ENCODE measurements around the gene CLK4. TPM values are rescaled to one million over a fixed set of nuclear protein-coding genes. Genes with fewer than 3 reads are reported as not detected.

CLK4 gene
- polyA plus RNA-seq, 4 donors, result 8.2 to 41.3 (median 21.5) TPM

DNA sequence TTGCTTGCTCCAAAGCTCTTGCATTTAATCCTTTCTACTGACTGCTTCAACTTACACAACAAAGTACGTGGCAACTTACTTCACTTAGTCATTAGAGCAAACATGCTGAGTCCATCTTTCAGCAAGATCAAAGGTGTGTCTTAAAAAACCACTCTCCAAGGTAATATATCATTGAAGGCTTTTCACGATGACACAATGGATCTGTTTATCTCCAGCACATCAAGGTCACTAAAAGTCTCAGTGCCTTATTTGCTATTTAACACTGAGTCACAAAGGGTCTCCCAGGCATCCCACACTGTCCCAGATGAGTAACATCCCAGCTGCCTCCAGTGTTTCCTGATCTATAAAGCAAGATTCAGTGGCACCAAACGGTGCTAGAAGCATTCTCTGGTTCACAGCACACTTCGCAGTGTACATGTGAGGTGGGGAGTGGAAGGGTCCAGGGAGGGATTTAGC lies 3.7 kb upstream of the CLK4 start:
- no peaks in the 10 kb centered on the region for H3K9me3 ChIP-seq (ENCODE audit: control insufficient read depth in 2 of 2, insufficient read depth in 1 of 2, low read depth in 1 of 2, low read length in 1 of 2)
- H3K27me3 ChIP-seq (ENCODE audit: control insufficient read depth in 3 of 3, insufficient read depth in 3 of 3, low read length in 3 of 3), result peaks cover 0 to 3% (median 0%) of the 10 kb centered on the region in 3 donors
- FAIRE-seq (no peak), DNase-seq (peak; percentile 7 to 31)
- H3K4me1 ChIP-seq (ENCODE audit: control insufficient read depth in 3 of 3, insufficient read depth in 2 of 3, low read depth in 1 of 3, low read length in 2 of 3), result no peaks in the 10 kb centered on the region
- no peak overlapping the region for H3K4me3 ChIP-seq (ENCODE audit: low read depth in 1 of 3, low read length in 3 of 3)
- WGBS, 3 donors, result 31 to 37% (median 35%) methylated on average over 4 of the region's 4 CpGs
- H3K36me3 ChIP-seq (ENCODE audit: control insufficient read depth in 3 of 3, insufficient read depth in 2 of 3, low read depth in 1 of 3, low read length in 3 of 3), result no peaks in the 10 kb centered on the region
- H3K27ac ChIP-seq (ENCODE audit: low read depth in 1 of 3, low read length in 2 of 3), result no peak overlapping the region

DNA sequence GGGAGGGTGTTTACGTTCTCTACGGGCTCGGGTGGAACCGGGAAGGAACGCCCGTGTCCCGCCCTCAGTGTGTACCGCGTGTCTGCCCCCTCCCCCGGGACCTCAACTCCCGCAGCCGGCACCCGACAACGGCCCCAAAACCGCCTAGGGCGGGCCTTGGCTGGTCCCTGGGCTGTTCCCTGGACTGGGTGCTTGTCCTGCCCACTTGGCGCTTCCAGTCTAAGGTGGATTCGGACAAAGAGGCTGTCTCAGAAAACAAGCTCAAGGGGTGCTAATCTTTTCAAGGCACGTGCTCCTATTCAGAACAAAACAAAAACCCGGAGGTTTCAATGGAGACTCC lies 379 bp upstream of the CLK4 start:
- 1 to 8% (median 5%) methylated on average over 9 to 20 of the region's 20 CpGs for WGBS, 3 donors
- DNase-seq (no peak), FAIRE-seq (no peak)
- peak overlapping the region; percentile 87 to 96 (median 92) for H3K4me3 ChIP-seq (ENCODE audit: low read depth in 1 of 3, low read length in 3 of 3)
- H3K27ac ChIP-seq (ENCODE audit: low read depth in 1 of 3, low read length in 2 of 3), result peak overlapping the region in 2 of 3 donors; percentile 52 to 87
- H3K27me3 ChIP-seq (ENCODE audit: control insufficient read depth in 3 of 3, insufficient read depth in 3 of 3, low read length in 3 of 3), result peaks cover 0 to under 1% (median 0%) of the 10 kb centered on the region in 3 donors
- peaks cover 4 to 6% (median 6%) of the 10 kb centered on the region in 3 donors for H3K4me1 ChIP-seq (ENCODE audit: control insufficient read depth in 3 of 3, insufficient read depth in 2 of 3, low read depth in 1 of 3, low read length in 2 of 3)
- peaks cover 0 to 3% (median 2%) of the 10 kb centered on the region in 3 donors for H3K36me3 ChIP-seq (ENCODE audit: control insufficient read depth in 3 of 3, insufficient read depth in 2 of 3, low read depth in 1 of 3, low read length in 3 of 3)
- no peaks in the 10 kb centered on the region for H3K9me3 ChIP-seq (ENCODE audit: control insufficient read depth in 2 of 2, insufficient read depth in 1 of 2, low read depth in 1 of 2, low read length in 1 of 2)

DNA sequence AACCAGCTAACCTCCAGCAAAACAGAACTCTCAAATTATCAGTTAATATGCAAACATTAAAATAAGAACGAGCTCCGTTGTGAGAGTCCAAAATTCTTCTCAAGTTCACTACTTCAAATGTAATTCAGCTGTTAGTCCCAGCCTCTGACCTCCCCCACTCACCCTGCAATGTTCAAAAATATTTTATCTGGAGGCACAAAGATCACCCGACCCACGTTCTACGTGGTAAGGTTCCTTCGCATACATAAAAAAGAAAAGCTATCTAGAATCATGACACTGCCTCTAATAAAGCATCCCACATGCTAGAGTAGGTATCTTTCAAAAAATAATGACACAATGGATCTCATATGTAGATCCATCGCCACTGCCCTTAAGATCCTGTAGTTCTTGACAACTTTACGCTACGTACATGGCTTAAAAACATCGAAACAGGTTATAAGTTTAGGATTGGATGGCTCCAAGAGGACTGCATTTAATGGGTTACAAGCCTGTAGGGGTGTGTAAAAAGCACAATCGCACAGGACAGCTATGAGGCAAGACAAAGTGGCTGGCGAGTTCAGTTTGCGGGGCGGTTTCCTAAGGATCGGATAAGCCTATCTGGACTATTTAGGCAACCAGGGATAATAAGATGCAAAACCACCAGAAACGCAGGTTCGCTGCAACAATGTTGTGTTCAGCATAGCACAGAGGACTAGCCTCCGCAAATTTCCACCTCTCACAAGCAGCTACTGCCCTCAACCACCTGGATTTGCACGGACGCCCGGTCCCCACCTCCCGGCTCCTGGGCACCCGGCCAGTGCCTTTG lies 969 bp downstream of the CLK4 start:
- Histone ChIP-seq H3K36me3 (ENCODE audit: control insufficient read depth in 3 of 3, insufficient read depth in 2 of 3, low read depth in 1 of 3, low read length in 3 of 3) (peaks cover 0 to 7% (median 2%) of the 10 kb centered on the region in 3 donors), H3K9me3 (ENCODE audit: control insufficient read depth in 2 of 2, insufficient read depth in 1 of 2, low read depth in 1 of 2, low read length in 1 of 2) (no peaks in the 10 kb centered on the region), H3K27ac (ENCODE audit: low read depth in 1 of 3, low read length in 2 of 3) (peak overlapping the region; percentile 93 to 99 (median 98)), H3K4me1 (ENCODE audit: control insufficient read depth in 3 of 3, insufficient read depth in 2 of 3, low read depth in 1 of 3, low read length in 2 of 3) (peaks cover 4 to 6% (median 6%) of the 10 kb centered on the region in 3 donors), H3K27me3 (ENCODE audit: control insufficient read depth in 3 of 3, insufficient read depth in 3 of 3, low read length in 3 of 3) (no peaks in the 10 kb centered on the region), H3K4me3 (ENCODE audit: low read depth in 1 of 3, low read length in 3 of 3) (peak overlapping the region; percentile 87 to 96 (median 92))
- peak in 1 of 2 donors; percentile 48 for DNase-seq
- no peak for FAIRE-seq
- 0 to 1% (median 0%) methylated on average over 23 of the region's 23 CpGs for WGBS, 3 donors

DNA sequence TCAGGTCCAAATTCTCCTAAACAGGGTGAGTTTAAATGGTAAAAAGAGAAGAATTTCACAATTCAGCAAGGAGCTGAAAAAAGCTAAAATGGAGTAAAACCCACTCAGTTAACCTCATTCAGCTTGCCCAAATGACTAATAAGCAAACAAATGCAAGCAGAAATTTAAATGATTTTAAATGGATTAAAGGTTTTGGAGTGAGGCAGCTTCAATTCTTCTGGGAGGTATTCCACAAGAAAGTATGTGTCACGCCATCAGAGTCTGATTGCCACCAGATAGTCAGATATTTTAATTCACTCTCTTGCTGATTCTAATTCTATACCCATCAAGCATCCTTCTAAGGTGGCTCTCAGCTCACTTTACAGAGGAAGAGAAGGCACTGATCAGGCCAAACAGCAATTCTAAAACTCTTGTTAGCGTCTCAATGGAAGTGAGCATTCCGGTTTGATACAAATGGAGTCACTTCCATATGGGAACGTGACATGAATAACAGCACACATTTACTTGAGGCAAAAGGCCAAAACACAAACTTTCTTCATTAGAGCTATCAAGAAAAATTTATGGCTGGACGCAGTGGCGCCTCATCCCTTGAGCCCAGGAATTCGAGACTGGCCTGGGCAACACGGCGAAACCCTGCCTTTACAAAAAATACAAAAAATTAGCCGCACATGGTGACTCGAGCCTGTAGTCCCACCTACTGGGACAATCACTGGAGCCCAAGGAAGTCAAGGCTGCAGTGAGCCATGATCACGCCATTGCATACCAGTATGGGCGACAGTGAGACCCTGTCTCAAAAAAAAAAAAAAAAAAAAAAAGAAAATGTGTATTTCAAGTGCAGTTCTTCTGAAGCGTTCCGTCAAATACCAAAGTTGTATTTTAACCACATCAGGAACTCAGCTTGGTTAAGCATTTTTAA lies 2.0 kb downstream of the CLK4 start:
- 14 to 21% (median 17%) methylated on average over 15 of the region's 15 CpGs for WGBS, 3 donors
- DNase-seq (peak in 1 of 2 donors; percentile 13), FAIRE-seq (no peak)
- Histone ChIP-seq H3K27ac (ENCODE audit: low read depth in 1 of 3, low read length in 2 of 3) (peak overlapping the region in 1 of 3 donors; percentile 98), H3K9me3 (ENCODE audit: control insufficient read depth in 2 of 2, insufficient read depth in 1 of 2, low read depth in 1 of 2, low read length in 1 of 2) (no peaks in the 10 kb centered on the region), H3K36me3 (ENCODE audit: control insufficient read depth in 3 of 3, insufficient read depth in 2 of 3, low read depth in 1 of 3, low read length in 3 of 3) (peaks cover 0 to 10% (median 2%) of the 10 kb centered on the region in 3 donors), H3K27me3 (ENCODE audit: control insufficient read depth in 3 of 3, insufficient read depth in 3 of 3, low read length in 3 of 3) (no peaks in the 10 kb centered on the region), H3K4me3 (ENCODE audit: low read depth in 1 of 3, low read length in 3 of 3) (peak overlapping the region in 2 of 3 donors; percentile 92 to 96), H3K4me1 (ENCODE audit: control insufficient read depth in 3 of 3, insufficient read depth in 2 of 3, low read depth in 1 of 3, low read length in 2 of 3) (peaks cover 4 to 6% (median 6%) of the 10 kb centered on the region in 3 donors)

DNA sequence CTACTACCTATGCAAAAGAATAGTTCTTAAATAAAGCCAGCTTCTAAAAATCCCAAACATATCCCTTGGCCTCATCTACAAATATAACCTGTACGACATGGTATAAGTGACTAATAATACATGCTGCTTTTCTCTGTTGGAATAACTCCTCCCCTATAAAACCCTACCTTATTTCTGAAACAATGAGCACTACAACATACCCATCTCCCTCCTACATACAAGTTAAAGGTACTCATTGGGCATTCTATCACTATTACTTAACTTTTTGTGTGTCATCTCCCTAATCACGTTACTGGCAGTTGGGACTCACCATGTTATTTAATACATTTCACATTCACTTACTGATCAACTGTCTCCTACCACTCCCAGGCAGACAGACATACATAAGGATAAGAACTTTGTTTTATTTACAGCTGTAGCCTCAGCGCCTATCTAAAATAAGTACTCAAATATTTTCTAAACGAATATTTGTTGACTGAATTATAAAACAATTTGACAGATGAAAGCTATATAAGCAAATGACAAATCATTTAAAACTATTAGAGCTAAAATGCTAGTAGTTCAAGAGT lies 4.1 kb downstream of the CLK4 start:
- H3K36me3 ChIP-seq (ENCODE audit: control insufficient read depth in 3 of 3, insufficient read depth in 2 of 3, low read depth in 1 of 3, low read length in 3 of 3), result peaks cover 3 to 15% (median 4%) of the 10 kb centered on the region in 3 donors
- H3K9me3 ChIP-seq (ENCODE audit: control insufficient read depth in 2 of 2, insufficient read depth in 1 of 2, low read depth in 1 of 2, low read length in 1 of 2), result no peaks in the 10 kb centered on the region
- H3K4me3 ChIP-seq (ENCODE audit: low read depth in 1 of 3, low read length in 3 of 3), result no peak overlapping the region
- H3K27me3 ChIP-seq (ENCODE audit: control insufficient read depth in 3 of 3, insufficient read depth in 3 of 3, low read length in 3 of 3), result no peaks in the 10 kb centered on the region
- WGBS, 3 donors, result 79 to 91% (median 83%) methylated on average over 4 of the region's 4 CpGs
- DNase-seq (no peak), FAIRE-seq (no peak)
- H3K27ac ChIP-seq (ENCODE audit: low read depth in 1 of 3, low read length in 2 of 3), result no peak overlapping the region
- H3K4me1 ChIP-seq (ENCODE audit: control insufficient read depth in 3 of 3, insufficient read depth in 2 of 3, low read depth in 1 of 3, low read length in 2 of 3), result peaks cover 4 to 6% (median 6%) of the 10 kb centered on the region in 3 donors

DNA sequence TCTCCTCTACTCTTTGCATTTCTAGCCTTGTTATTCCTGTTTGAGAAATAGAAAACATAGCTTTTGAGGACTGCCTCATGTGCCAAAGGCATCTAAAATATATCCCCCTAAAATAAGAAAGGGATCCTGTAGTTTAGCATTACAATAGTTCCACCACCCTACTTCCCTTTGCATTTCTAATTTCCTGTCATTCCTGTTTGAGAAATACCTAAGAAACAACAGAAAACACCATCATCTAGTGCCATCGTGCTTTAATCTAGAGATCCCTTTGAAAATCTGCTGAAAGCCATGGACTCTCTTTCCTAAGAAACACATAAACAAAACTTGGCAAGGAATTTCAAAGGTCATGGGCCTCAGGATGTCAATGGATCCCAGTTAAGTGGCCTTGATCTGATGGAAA lies 7.5 kb downstream of the CLK4 start:
- DNase-seq, result no peak
- Histone ChIP-seq H3K4me3 (ENCODE audit: low read depth in 1 of 3, low read length in 3 of 3) (no peak overlapping the region), H3K27me3 (ENCODE audit: control insufficient read depth in 3 of 3, insufficient read depth in 3 of 3, low read length in 3 of 3) (no peaks in the 10 kb centered on the region), H3K4me1 (ENCODE audit: control insufficient read depth in 3 of 3, insufficient read depth in 2 of 3, low read depth in 1 of 3, low read length in 2 of 3) (peaks cover 0 to 1% (median 0%) of the 10 kb centered on the region in 3 donors), H3K9me3 (ENCODE audit: control insufficient read depth in 2 of 2, insufficient read depth in 1 of 2, low read depth in 1 of 2, low read length in 1 of 2) (no peaks in the 10 kb centered on the region), H3K27ac (ENCODE audit: low read depth in 1 of 3, low read length in 2 of 3) (no peak overlapping the region), H3K36me3 (ENCODE audit: control insufficient read depth in 3 of 3, insufficient read depth in 2 of 3, low read depth in 1 of 3, low read length in 3 of 3) (peaks cover 8 to 25% (median 17%) of the 10 kb centered on the region in 3 donors)
- 58 to 85% (median 76%) methylated on average over 1 of the region's 1 CpG for WGBS, 3 donors
- no peak for FAIRE-seq

DNA sequence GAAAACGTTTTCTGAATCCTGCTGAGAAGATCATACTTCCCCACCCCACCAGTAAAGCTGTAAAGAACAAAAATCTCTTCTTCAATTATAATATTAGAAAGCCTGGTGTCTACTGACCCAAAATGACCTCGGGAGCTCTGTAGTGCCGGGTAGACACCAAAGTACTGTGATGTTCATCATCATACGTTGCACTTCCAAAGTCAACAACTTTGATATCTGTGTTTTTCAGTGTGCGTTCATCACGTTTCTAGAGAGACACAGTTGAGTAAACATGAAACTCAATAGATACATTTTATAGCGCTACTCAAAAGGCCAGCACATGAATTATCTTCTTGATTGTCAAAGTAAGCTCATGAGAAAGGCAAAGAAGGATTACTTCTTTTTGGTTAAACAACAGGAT lies 14.6 kb downstream of the CLK4 start:
- H3K36me3 ChIP-seq (ENCODE audit: control insufficient read depth in 3 of 3, insufficient read depth in 2 of 3, low read depth in 1 of 3, low read length in 3 of 3), result peaks cover 13 to 35% (median 28%) of the 10 kb centered on the region in 3 donors
- no peak overlapping the region for H3K4me3 ChIP-seq (ENCODE audit: low read depth in 1 of 3, low read length in 3 of 3)
- no peak for FAIRE-seq
- H3K27ac ChIP-seq (ENCODE audit: low read depth in 1 of 3, low read length in 2 of 3), result no peak overlapping the region
- no peaks in the 10 kb centered on the region for H3K27me3 ChIP-seq (ENCODE audit: control insufficient read depth in 3 of 3, insufficient read depth in 3 of 3, low read length in 3 of 3)
- no peaks in the 10 kb centered on the region for H3K4me1 ChIP-seq (ENCODE audit: control insufficient read depth in 3 of 3, insufficient read depth in 2 of 3, low read depth in 1 of 3, low read length in 2 of 3)
- 80 to 84% (median 84%) methylated on average over 7 of the region's 7 CpGs for WGBS, 3 donors
- no peaks in the 10 kb centered on the region for H3K9me3 ChIP-seq (ENCODE audit: control insufficient read depth in 2 of 2, insufficient read depth in 1 of 2, low read depth in 1 of 2, low read length in 1 of 2)
- no peak for DNase-seq

GRCh38 chr5:178606269-178606668 lies 20.6 kb downstream of the CLK4 start:
- no peak overlapping the region for H3K4me3 ChIP-seq (ENCODE audit: low read depth in 1 of 3, low read length in 3 of 3)
- WGBS, 3 donors, result 89 to 96% (median 91%) methylated on average over 3 of the region's 3 CpGs
- DNase-seq (no peak), FAIRE-seq (no peak)
- H3K4me1 ChIP-seq (ENCODE audit: control insufficient read depth in 3 of 3, insufficient read depth in 2 of 3, low read depth in 1 of 3, low read length in 2 of 3), result no peaks in the 10 kb centered on the region
- no peak overlapping the region for H3K27ac ChIP-seq (ENCODE audit: low read depth in 1 of 3, low read length in 2 of 3)
- no peaks in the 10 kb centered on the region for H3K27me3 ChIP-seq (ENCODE audit: control insufficient read depth in 3 of 3, insufficient read depth in 3 of 3, low read length in 3 of 3)
- H3K36me3 ChIP-seq (ENCODE audit: control insufficient read depth in 3 of 3, insufficient read depth in 2 of 3, low read depth in 1 of 3, low read length in 3 of 3), result peaks cover 4 to 29% (median 28%) of the 10 kb centered on the region in 3 donors
- no peaks in the 10 kb centered on the region for H3K9me3 ChIP-seq (ENCODE audit: control insufficient read depth in 2 of 2, insufficient read depth in 1 of 2, low read depth in 1 of 2, low read length in 1 of 2)

Measured in small intestine (tissue), 7 donors.